A549 (cell line): ENCODE results near the gene RHBG. TPM values are rescaled to one million over a fixed set of nuclear protein-coding genes. Genes with fewer than 3 reads are reported as not detected.

Experiments used
- ATAC-seq, 2 experiments: fragments of 200-7000 bp in 1 of 2; fragments of >200 bp in 1 of 2; cut with Nextera tagmentation in 1 of 2; cut with Tn5 transposase in 1 of 2; 3 replicates each; pipeline versions ENCODE4 v1.8.0 to v1.9.1; 2018 to 2020; ENCODE audit warnings: mild to moderate bottlenecking in 1 of 2, moderate library complexity in 1 of 2
- CTCF ChIA-PET: fragments of 300-600 bp; sonication (Branson Sonifier 250); formaldehyde crosslinking; extraction: SDS; loops from one replicate; lab custom pipeline; 2021; ENCODE audit warnings: antibody characterized with exemption, inconsistent platforms; lab: Yijun Ruan, JAX
- POLR2A ChIA-PET: fragments of 350-600 bp; formaldehyde crosslinking; extraction: SDS; loops from one replicate; lab custom pipeline; 2021; ENCODE audit warnings: antibody characterized with exemption, inconsistent platforms; lab: Yijun Ruan, JAX
- DNase-seq, 2 experiments: peaks; one replicate each; pipeline versions ENCODE4 v3.0.0 to v3.0.0-alpha.2; 2011 to 2016; ENCODE audit warnings: low read depth in 1 of 2, low spot score in 1 of 2
- FAIRE-seq: peaks from 2 replicates; lab custom pipeline; 2011; peaks lifted over from hg19 to GRCh38; lab: Jason Lieb, UNC
- H3K27ac ChIP-seq, 2 experiments: fragments of >200 bp; sonication (Bioruptor Twin); formaldehyde crosslinking; 3 replicates each; pipeline ENCODE4 v1.5.1; 2016 to 2017
- H3K4me1 ChIP-seq: fragments of >200 bp; sonication (Bioruptor Twin); formaldehyde crosslinking; 3 replicates; pipeline ENCODE4 v1.6.1; 2016
- H3K4me2 ChIP-seq: fragments of >200 bp; sonication (Bioruptor Twin); formaldehyde crosslinking; 3 replicates; pipeline ENCODE4 v1.6.1; 2016
- H3K4me3 ChIP-seq: fragments of >200 bp; sonication (Bioruptor Twin); formaldehyde crosslinking; 3 replicates; pipeline ENCODE4 v1.5.1; 2016
- H3K9me3 ChIP-seq: fragments of >200 bp; sonication (Bioruptor Twin); formaldehyde crosslinking; 3 replicates; pipeline ENCODE4 v1.6.1; 2016
- ATOH8 ChIP-seq: fragments of 250-450 bp; sonication (Bioruptor Pico); IDR thresholded peaks from 2 replicates; pipeline ENCODE4 v1.5.0; 2020; ENCODE audit warnings: low read depth, mild to moderate bottlenecking, moderate library complexity
- BCL3 ChIP-seq: fragments of >200 bp; sonication (Bioruptor Twin); formaldehyde crosslinking; IDR thresholded peaks from 3 replicates; pipeline ENCODE4 v1.6.1; 2016
- BHLHE40 ChIP-seq: IDR thresholded peaks from 2 replicates; pipeline ENCODE4 v1.6.1; 2012; ENCODE audit warnings: low read depth, low read length, inconsistent platforms
- CEBPB ChIP-seq, 2 experiments: fragments of >200 bp in 1 of 2; sonication (Bioruptor Twin) in 1 of 2; formaldehyde crosslinking in 1 of 2; IDR thresholded peaks; 2 replicates each; pipeline ENCODE4 v1.6.1; 2012 to 2016
- CTCF ChIP-seq: fragments of >200 bp; sonication (Bioruptor Twin); formaldehyde crosslinking; IDR thresholded peaks from 3 replicates; pipeline ENCODE4 v1.5.1; 2016
- EHMT2 ChIP-seq: fragments of 200-600 bp; sonication (generic); IDR thresholded peaks from 2 replicates; pipeline ENCODE4 v1.6.1; 2016; ENCODE audit warnings: antibody characterized with exemption, low read depth, mild to moderate bottlenecking, moderate library complexity
- FOSB ChIP-seq: fragments of 250-450 bp; sonication (Bioruptor Pico); IDR thresholded peaks from 2 replicates; pipeline ENCODE4 v1.5.0; 2020; ENCODE audit warnings: mild to moderate bottlenecking, moderate library complexity
- FOSL2 ChIP-seq, 2 experiments: fragments of 450-650 bp in 1 of 2; fragments of >200 bp in 1 of 2; sonication (Bioruptor Twin) in 1 of 2; formaldehyde crosslinking; IDR thresholded peaks; 2 replicates each; pipeline versions ENCODE4 v1.5.0 to v1.6.1; 2016 to 2020; ENCODE audit warnings: mild to moderate bottlenecking in 1 of 2, moderate library complexity in 1 of 2
- GATA3 ChIP-seq: IDR thresholded peaks from 2 replicates; pipeline ENCODE4 v1.6.1; 2012; ENCODE audit warnings: borderline replicate concordance
- HEYL ChIP-seq: fragments of 250-450 bp; sonication (Bioruptor Pico); IDR thresholded peaks from 2 replicates; pipeline ENCODE4 v1.8.0; 2021; ENCODE audit warnings: mild to moderate bottlenecking, moderate library complexity
- HOXB13 ChIP-seq: fragments of 250-450 bp; sonication (Bioruptor Pico); IDR thresholded peaks from 2 replicates; pipeline ENCODE4 v1.5.0; 2020; ENCODE audit warnings: low read depth, mild to moderate bottlenecking, moderate library complexity
- HOXB5 ChIP-seq: fragments of 250-450 bp; sonication (Bioruptor Pico); IDR thresholded peaks from 2 replicates; pipeline ENCODE4 v1.5.0; 2020; ENCODE audit warnings: mild to moderate bottlenecking, moderate library complexity
- KDM1A ChIP-seq: fragments of 200-600 bp; sonication (generic); IDR thresholded peaks from 2 replicates; pipeline ENCODE4 v1.6.1; 2016; ENCODE audit warnings: low read depth, mild to moderate bottlenecking
- KDM5A ChIP-seq: fragments of 200-600 bp; sonication (generic); IDR thresholded peaks from 2 replicates; pipeline ENCODE4 v1.6.1; 2016; ENCODE audit warnings: antibody characterized with exemption, mild to moderate bottlenecking
- NFE2L2 ChIP-seq: fragments of 150-350 bp; conservative IDR thresholded peaks from 2 replicates; pipeline ENCODE4 v1.6.1; 2014; ENCODE audit warnings: low read length
- PBX3 ChIP-seq: IDR thresholded peaks from 2 replicates; pipeline ENCODE4 v1.6.1; 2012
- POLR2AphosphoS2 ChIP-seq: conservative IDR thresholded peaks from 2 replicates; pipeline ENCODE4 v1.6.1; 2012; ENCODE audit warnings: low read length, improper control_type of control experiment, inconsistent platforms
- RAD21 ChIP-seq, 2 experiments: fragments of >200 bp in 1 of 2; sonication (Bioruptor Twin) in 1 of 2; formaldehyde crosslinking in 1 of 2; IDR thresholded peaks in 1 of 2; conservative IDR thresholded peaks in 1 of 2; 2 replicates in 1 of 2; 3 replicates in 1 of 2; pipeline ENCODE4 v1.6.1; 2012 to 2018; ENCODE audit warnings: inconsistent platforms in 1 of 2
- RCOR1 ChIP-seq: fragments of 150-350 bp; IDR thresholded peaks from 2 replicates; pipeline ENCODE4 v1.6.1; 2014; ENCODE audit warnings: antibody characterized with exemption, low read length, low read depth
- REST ChIP-seq: fragments of 200-600 bp; sonication (generic); IDR thresholded peaks from 2 replicates; pipeline ENCODE4 v1.6.1; 2016; ENCODE audit warnings: antibody characterized with exemption, mild to moderate bottlenecking, moderate library complexity
- RFX5 ChIP-seq: fragments of 450-650 bp; IDR thresholded peaks from 2 replicates; pipeline ENCODE4 v1.7.1; 2014; ENCODE audit warnings: antibody characterized with exemption, mild to moderate bottlenecking, moderate library complexity
- RNF2 ChIP-seq: fragments of 200-600 bp; sonication (generic); IDR thresholded peaks from 2 replicates; pipeline ENCODE4 v1.6.1; 2016; ENCODE audit warnings: low read depth, mild to moderate bottlenecking, antibody characterized with exemption, moderate library complexity, borderline replicate concordance
- WGBS: methylation state at CpG from one replicate; pipeline ENCODE4 v1.1.6; 2017; ENCODE audit errors: missing lambda C conversion rate; 5-methylcytosine and 5-hydroxymethylcytosine counted together
- polyA plus RNA-seq, 4 experiments: library from polyadenylated mRNA; depleted of rRNA in 3 of 4; stranded (reverse); fragments of >200 nt; fragmentation: RNase III in 1 of 4; extraction: RNeasy Plus Mini Kit Qiagen cat#74134 plus additional on column Dnase treatment in 1 of 4; gene quantifications; 2 replicates in 3 of 4; 3 replicates in 1 of 4; pipeline ENCODE4 v1.2.3, GENCODE V29; 2011 to 2017

The RHBG gene
- polyA plus RNA-seq, 2 of the 4 experiments (the other 2 are of a cell fraction), result 0.06 TPM; not detected in 1

- no peak overlapping the region for H3K27ac ChIP-seq
- CTCF ChIA-PET, result interaction anchor here (0.9 to 29.4 kb wide), 7 partner anchors 9 to 43 kb away, joined by 3 to 487 read pairs (median 4); no protein-coding TSS in a partner anchor
- no peak for FAIRE-seq
- peak; percentile 72; the same call in 1 of the 2 replicates for TF ChIP-seq EHMT2
- TF ChIP-seq HOXB13 (CRISPR knock-in tag), result no peak
- no peak for TF ChIP-seq RNF2
- peak; percentile 95 for TF ChIP-seq REST
- no peak for TF ChIP-seq PBX3
- TF ChIP-seq ATOH8, result no peak
- TF ChIP-seq FOSB (CRISPR knock-in tag), result no peak
- TF ChIP-seq, all 56 proteins: peak for 2
- H3K4me2 ChIP-seq, result no peak overlapping the region
- POLR2A ChIA-PET, result no interaction called here
- no peak for ATAC-seq
- no peaks in the 10 kb centered on the region for H3K9me3 ChIP-seq
- no peak overlapping the region for H3K4me3 ChIP-seq
- no peak for DNase-seq
- WGBS, result 70% methylated on average over 8 of the region's 8 CpGs
- H3K4me1 ChIP-seq, result peaks cover 5% of the 10 kb centered on the region; the same call in 1 of the 3 replicates
These were observed 45.6 kb downstream of the RHBG start for GRCh38 chr1:156414461-156415064.

- DNase-seq (no peak), ATAC-seq (no peak), FAIRE-seq (no peak)
- Histone ChIP-seq H3K4me2 (no peak overlapping the region), H3K27ac (no peak overlapping the region), H3K4me1 (peaks cover 12% of the 10 kb centered on the region), H3K9me3 (no peaks in the 10 kb centered on the region), H3K4me3 (no peak overlapping the region)
- ChIA-PET POLR2A (no interaction called here), CTCF (interaction anchor here (1.0 to 29.4 kb wide), 6 partner anchors 10 to 59 kb away, joined by 3 to 487 read pairs (median 14); no protein-coding TSS in a partner anchor)
- WGBS, result 19% methylated on average over 1 of the region's 1 CpG
- TF ChIP-seq KDM5A, result no peak
- TF ChIP-seq BCL3, result no peak
- no peak for TF ChIP-seq HOXB5 (CRISPR knock-in tag)
- no peak for TF ChIP-seq NFE2L2
- no peak for TF ChIP-seq CEBPB (IDR thresholded peaks at IDR 0.05)
- no peak for TF ChIP-seq RAD21 (conservative IDR thresholded peaks at IDR 0.05 in 1 of 2, IDR thresholded peaks at IDR 0.05 in 1 of 2)
- TF ChIP-seq BHLHE40, result no peak
- TF ChIP-seq RCOR1, result no peak
- TF ChIP-seq HOXB13 (CRISPR knock-in tag), result no peak
- TF ChIP-seq FOSL2 (IDR thresholded peaks at IDR 0.05), result no peak
- TF ChIP-seq FOSL2 (CRISPR knock-in tag; IDR thresholded peaks at IDR 0.05), result no peak
- no peak for TF ChIP-seq REST
- TF ChIP-seq HEYL (CRISPR knock-in tag), result no peak
- TF ChIP-seq RFX5, result no peak
- TF ChIP-seq GATA3, result no peak
- TF ChIP-seq CTCF, result no peak
- no peak for TF ChIP-seq POLR2AphosphoS2
- no peak for TF ChIP-seq KDM1A
These were observed 48.0 kb downstream of the RHBG start for GRCh38 chr1:156416993-156417392.
